HG03342 (cell line): ENCODE results near the gene AVPI1.
"Not testable (repeated sequence)": the region's sequence is repeated elsewhere in the genome, so short reads cannot be mapped to it uniquely, and the experiment has no call there.

Experiments
- ATAC-seq: cut with Tn5 transposase; IDR thresholded peaks from one replicate; pipeline ENCODE4 v1.9.1; 2021; ENCODE audit warnings: mild to moderate bottlenecking, moderate library complexity; ENCODE audit not compliant: unreplicated experiment

Gene AVPI1

DNA sequence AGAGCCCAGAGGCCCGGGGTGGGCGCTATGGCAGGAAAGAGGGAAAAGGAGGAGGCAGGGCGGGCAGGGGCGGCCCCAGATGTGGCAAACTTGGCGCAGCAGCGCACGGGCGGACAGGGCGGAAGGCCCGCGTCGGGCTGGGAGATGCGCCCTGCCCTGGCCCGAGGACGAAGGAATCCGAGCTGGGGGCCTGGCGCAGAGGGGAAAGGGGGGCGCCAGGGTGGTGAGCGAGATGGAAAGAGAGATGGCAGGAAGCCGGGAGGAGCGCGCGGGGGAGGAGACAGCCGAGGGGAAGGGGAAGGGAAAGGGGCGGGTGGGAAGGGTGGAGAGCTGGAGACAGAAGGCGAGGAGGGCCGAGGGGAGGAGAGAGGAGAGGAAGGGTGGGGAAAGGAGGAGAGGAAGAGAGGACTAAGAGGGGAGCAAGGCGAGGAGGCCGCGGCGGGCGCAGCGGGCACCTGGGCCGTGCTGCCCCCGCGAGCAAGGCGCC lies 26.3 kb upstream of the AVPI1 start, which contains the start of gene MARVELD1:
Gene MARVELD1, plus strand, starts transcription at position 392 of the 487 bp plus-strand sequence. CDS start 147 bp downstream, outside the sequence.
- ATAC-seq, result no peak

DNA sequence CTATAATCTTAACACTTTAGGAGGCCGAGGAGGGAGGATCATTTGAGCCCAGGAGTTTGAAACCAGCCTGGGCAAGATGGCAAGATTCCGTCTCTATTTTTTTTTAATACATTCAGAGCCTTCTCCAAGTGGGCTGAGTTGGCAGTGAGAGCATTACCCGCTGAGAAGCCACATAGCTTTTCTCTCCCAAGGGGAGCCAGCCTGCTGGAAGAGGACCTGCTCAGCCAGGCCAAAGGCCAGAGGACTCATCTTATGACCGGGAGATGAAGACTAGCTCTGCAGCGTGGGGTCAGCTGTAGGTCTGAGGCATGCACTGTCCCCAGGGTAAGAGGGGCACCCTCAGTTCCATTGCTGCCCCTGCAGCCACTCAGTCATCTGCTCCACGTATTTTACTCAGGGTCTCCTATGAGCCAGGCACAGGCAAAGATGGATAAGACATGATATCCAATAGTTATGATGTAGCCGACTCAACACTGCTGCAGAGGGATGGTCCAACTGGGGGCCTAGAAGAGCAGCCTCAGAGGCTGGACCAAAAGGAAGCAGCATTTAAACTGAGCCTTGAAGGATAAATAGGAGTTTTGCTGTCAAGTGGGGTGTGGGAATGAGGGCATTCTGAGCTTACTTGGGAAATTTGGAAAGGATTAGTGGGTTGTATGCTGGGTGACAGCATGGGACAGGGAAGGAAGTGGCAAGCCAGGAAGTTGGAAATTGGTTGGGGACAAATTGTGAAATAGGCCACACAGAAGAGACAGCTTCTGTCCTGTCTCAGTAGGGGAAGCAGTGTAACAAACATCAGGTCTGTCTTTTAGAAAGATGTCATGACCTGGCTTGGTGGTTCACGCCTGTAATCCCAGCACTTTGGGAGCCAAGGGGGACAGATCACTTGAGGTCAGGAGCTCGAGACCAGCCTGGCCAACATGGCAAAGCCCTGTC lies 24.9 kb upstream of the AVPI1 start:
- no peak for ATAC-seq

DNA sequence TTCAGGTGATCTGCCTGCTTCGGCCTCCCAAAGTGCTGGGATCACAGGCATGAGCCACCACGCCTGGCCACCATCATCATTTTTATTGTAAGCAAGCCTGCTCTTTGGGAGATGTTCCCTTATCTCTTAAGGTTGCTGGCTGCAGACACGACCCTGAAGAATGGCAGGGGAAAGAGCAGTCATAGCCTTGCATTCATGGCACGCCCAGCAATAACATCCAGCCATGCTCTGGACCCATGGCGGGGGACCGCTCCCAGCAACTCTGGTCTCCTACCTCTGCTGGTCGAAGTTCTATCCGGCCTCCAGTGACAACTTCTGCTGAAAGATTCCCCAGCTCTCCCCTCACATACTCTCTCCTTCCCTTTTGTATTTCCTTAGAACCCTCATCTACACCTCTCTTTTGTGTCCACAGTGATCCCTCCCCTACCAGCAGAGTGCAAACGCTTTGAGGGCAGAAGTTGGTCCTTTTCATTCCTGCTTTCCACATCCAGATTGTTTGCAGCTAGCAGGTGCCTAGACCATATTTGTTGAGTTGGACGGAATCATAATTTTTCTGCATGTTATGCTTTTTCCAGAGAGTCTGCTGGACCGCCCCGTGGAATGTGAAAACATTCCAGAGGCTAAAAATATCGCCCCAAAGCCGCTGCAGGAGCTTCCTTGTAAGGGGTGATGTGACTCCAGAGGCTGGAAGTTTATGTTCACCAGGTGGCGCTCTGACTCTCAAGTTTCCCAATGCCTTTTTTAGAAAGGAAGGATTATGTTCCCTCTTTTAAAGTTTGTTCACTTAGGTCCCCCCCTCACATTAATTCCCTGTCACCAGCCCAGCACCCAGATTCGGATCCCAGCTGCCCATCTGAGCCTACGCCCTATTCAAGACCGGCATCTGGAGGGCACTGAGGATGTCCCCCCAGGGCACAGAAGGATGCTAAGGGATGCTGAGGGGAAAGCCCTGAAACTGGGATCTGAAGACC lies 22.2 kb upstream of the AVPI1 start:
- no peak for ATAC-seq

DNA sequence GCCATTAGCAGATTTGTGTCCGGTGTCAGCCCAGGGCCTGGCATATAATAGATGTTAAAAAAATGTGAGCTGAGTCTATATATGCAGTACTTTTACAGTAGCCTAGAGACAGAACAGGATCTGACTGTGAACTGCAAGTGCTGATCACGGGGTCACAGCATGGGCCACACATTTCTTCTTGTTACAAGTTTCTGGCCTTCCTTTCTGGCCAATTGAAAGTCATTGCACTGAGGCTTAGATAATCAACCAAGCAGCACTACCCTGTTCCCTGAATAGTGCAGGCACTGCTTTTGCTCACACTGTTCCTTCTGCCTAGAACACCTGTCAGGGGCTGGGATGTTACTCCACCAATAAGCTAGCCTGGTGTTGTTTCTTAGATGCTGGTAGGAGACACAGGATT lies 21.1 kb upstream of the AVPI1 start:
- ATAC-seq, result no peak

DNA sequence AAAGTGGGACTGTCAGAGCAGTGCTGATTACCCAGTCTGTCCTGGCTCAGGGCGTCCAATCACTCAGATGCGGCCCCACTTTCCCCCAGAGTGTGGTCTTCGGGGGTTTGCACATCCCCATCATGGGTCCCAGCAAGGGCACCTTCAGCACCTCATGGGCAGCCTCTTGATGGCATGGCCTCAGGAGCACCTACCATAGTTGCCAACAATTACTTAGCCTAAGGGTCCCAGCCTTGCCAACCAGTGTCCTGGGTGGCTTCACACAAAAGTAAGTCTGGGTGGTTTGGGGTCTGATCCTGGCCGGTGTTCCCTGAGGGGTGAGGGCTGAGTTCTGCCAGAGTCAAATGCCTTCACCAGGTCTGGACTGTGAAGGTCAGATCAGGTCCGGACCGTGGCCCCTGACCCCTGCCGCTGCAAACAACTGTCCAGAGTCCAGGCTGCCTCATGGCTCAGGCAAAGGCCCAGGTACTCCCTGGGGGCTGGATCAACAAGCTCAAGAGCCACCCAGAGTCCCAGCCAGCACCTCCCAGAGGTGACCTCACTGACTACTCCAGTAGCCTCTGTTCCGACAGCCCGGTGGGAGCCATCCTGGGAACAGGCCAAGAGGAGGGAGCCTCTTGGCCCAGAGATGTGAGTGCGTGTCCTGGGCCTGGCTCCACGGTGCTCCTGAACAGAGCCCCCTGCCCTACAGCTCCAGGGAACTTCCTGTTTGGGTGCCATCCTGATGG lies 20.3 kb upstream of the AVPI1 start:
- ATAC-seq, result no peak

DNA sequence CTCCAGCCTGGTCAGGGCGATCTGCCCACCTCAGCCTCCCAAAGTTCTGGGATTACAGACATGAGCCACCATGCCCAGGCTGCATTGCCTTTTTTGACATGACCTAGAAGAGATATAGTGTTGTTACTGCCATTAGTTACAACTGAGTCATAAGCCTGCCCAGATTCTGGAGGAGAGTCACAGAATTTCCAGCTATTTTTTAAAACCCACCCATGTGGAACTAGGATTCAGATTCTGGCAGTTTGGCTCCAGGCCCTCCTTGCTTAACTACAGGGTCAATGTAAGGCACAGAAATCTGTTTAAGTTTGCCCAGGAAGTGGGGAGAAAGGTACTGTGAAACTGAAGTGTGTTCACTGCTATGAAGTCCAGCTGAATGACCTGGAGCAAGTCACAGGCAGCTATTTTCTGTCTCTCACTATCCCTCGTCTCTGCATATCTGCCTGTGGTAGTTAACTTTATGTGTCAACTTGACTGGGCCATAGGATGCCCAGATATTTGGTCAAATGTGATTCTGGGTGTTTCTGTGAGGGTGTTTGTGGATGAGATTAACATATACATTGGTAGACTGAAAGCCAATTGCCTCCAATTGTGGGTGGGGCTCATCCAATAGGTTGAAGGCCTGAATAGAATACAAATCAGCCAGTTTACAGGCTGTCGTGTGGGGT lies 18.1 kb upstream of the AVPI1 start:
- ATAC-seq, result no peak

DNA sequence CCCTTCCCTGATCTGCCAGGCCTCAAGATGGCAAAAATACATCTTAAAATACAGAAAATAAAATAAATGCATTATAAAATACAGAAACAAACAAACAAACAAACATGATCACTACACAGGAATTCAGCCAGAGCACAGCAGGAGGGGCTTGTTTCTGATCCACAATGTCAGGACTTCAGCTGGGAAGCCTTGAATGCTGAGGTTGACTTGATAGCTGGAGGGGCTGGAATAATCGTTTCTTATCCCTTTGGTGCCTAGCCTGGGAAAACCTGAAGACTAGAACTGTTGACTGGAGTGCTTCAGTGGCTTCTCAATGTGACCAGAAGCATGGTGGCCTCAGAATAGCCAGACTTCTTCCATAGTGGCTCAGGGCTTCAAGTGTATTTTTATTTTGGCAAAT lies 17.3 kb upstream of the AVPI1 start:
- ATAC-seq, result no peak

DNA sequence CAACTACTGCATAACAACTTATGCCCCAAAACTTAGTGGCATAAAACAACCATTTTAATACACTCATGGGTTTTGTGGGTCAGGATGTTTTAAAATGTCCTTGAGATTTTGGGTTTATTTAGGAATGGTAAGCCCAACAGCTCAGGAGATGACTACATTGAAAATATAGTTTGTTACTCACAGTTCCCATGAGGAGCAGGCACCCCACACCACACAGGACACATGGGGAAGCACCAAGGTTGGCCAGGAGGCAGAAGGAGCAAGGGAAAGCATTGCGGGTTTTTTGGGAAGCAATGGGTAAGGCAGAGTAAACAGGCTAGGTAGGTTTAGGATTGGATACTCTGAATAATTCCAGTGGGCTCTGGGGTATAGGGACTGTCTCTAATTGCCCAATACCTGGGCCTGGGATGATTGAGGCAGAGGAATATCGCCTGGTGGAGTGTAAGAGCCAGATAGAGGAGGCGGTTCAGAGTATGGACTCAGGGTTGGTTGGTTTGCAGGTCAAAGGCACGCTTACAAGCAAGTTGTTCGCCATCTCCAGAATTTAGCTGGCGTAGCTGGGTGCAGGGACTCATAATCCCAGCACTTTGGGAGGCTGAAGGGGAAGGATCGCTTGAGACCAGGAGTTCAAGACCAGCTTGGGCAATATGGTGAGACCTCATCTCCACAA lies 16.5 kb upstream of the AVPI1 start:
- no peak for ATAC-seq

DNA sequence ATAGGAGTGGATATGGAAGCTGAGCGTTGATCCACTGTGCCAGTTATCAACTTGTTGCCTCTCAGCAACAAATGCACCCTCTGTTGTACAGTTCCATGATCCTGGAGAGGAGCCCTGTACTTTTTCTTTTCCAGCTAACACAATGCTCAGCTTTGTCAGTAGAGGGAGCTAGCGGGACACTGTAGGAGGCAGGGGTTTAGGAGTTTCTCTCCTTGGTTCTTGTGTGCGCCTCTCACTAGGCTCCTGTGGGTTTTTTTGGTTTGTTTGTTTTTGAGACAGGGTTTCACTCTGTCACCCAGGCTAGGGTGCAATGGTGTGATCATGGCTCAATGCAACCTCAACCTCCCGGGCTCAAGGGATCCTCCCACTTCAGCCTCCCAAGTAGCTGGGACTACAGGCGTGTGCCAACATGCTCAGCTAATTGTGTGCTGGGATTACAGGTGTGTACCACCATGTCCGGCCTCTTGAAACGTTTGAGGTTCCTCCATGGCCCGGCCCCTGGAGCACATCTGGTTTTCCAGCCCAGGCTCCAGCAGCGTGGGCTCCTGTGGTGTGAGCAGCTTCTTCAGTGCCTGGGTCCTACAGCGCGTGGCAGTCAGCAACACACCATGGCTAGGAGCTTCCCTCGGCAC lies 14.5 kb upstream of the AVPI1 start:
- peak; percentile 76 for ATAC-seq

DNA sequence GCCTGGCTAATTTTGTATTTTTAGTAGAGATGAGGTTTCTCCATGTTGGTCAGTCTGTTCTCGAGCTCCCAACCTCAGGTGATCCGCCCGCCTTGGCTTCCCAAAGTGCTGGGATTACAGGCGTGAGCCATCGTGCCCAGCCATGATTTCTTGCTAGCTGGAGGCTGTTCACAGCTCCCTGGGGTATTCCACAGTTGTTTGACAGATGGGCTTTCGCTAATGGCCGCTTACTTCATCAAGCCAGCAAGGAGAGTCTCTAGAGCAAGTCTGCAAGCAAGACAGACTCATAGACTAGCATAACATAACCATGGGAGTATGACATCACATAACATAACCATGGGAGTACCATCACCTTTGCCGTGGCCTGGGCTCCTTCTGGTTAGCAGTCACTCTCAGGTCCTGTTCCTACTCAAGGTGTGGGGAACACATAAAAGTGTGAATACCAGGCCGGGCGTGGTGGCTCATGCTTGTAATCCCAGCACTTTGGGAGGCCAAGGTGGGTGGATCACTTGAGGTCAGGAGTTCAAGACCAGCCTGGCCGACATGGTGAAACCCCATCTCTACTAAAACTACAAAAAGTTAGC lies 11.1 kb upstream of the AVPI1 start:
- ATAC-seq, result not testable (repeated sequence)

DNA sequence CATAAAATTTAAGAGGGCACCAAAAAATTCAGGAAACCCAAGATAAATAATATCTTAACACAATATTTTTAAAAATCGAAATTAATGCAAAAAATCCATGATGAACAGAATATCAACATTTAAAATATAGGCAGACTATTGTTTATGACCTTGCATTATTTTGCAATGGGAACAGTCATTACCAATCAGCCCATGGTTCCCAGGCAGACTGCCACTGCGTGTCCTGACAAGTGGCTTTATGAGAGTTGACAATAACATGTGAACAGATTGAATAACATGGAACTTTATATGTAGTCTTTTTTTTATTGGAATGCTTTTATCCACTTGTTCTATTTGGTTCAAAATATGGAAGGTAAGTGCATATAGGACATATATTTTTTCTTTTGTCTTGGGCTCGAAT lies 3.1 kb upstream of the AVPI1 start:
- no peak for ATAC-seq

DNA sequence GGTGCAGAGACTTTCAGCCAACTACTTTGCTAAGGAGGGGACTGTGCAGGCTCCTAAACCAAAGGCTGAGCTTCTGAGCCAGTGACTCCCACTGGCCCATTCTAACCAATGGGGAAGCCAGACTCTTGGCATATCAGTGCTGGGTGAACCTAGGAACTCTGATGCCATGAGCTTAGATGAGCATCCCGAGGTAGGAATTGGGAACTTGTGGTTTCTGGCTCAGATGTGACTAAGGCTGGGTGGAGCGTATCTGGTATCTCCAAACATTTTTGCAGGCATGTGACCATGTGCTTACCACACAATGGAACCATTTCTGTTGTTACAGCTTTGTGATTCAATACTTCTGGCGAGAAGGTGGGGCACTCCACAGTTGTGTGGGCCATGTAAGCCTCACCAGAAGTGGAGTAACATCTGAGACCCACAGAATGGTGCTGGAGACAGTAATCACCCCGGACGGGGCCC lies 2.5 kb upstream of the AVPI1 start:
- no peak for ATAC-seq

DNA sequence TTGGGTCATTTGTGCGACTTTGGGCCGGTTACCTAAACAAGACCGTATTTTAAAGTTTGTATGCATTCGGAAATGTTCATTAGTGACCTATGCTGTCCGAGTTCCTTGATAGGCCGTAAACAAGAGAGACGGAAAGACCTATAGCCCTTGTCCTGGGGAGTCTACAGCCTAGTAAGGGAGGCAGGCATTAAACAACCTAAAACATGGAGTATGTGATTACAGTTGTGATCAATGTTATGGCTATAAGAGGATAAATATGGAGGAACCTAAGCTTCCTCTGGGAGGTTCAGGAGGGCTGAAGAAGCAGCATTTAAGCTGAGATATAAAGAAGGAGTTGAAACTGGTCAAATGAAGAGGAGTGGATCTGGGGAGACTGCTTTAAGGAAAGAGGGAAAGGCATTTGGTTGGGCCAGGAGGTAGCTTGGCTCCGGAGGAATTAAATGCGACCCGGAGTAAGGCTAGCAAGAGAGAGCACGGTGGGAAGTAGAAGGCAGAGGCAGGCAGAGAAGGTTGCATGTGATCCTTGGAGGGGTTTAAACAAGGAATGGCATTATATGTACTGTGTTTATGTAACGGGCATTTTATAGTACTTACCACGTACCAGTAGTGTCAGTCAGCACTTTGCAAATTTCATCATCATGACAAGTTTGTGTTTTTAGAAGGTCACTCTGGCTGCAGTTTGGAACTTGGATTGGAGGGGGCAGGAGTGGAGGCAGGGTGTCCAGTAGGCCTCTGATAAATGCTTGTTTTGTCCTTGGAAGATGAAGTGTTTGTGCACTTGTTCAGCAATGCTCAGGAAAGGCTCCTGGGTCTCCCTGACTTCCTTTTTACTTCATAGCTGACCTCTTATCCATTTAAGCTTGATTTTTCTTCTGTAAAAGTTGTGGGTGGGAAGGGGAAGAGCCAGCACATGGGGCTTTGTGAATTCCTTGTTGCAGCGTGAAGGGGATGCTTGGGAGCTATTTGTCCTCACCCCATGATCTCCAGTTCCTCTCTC lies 1.0 kb upstream of the AVPI1 start:
- ATAC-seq, result no peak

DNA sequence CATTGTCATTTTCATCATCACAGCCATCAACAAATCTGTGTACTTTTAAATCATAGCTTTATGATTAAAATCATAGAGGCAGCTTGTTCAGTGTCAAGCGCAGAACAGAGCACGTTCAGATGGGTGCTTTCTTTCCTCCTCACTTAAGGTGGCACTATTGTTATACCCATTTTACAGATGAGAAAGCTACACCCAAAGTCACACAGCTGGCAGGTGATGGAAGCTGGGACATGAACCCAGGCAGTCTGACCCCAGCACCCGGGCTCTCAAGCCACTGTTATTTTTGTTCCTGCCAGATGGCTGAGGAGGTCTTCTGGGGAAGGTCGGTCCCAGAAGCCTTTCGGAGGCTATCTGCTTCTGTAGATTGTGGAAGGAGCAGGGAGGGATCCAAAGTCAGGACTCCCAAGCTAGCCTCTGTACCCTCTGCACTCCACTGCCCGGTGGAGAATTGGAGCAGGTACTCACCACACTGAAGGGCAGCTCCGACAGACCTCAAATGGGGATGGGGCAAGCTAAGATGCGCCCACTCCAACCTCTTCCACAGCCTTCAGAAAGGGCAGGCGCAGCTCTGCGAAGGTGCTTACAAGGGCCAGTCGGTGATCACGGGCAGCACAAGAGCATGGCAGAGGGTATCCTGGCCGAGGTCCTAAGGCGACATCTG lies 610 bp downstream of the AVPI1 start:
- ATAC-seq, result no peak

DNA sequence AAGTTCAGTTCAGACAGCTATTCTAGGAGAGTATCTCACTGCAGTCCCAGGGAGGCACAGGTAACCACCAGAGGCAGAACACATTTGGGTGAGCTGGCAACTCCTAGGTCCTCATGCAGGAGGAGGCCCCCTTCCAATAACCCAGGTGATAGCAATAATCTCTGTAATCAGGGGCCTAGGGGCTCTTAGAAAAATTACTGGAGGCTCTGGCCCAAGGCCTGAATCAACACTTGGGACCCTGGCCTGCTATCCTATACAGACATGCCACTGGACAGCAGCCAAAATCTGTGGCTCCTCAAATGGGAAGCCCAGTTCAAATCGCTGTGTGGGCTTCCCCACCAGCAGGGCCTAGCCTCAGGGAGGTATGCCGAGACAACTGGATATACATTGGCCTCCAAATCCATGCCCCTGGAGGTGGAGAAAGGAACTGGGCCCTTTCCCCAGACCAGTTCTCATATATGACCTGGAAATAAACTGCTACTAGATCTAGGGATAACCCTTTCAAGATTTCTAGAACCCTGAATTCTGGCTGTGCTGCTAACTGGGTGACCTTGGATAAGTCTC lies 1.6 kb downstream of the AVPI1 start:
- ATAC-seq, result no peak

DNA sequence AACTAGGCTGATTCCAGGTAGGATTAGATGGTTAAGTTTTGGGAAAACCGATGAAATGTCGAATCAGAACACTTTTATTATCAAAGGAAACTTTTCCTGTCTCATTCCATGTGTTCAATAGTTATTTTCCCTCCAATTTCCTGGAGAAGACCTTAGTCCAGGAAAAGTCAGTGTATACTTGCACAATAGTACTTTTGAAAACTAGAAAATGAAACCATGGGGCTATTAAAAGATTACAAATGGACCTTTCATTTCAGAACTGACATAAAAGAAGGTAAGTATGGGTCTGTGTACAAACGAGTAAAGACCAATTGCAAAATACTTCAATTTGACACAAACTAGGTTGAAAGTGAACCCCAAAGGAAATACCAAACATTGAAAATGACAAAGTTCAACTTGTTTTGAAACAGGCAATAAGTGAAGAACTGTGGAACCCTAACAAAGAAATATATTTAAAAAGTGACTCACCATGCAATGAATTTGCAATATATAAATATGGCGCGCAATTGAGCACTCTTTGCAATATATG lies 2.1 kb downstream of the AVPI1 start:
- ATAC-seq, result no peak
